Dermis lymphatic vessel endothelial cell (primary cell): ENCODE measurements around the gene DSTYK. TPM values are rescaled to one million over a fixed set of nuclear protein-coding genes. Genes with fewer than 3 reads are reported as not detected.

ENCODE experiments used
- total RNA-seq: library from RNA; depleted of rRNA; stranded (reverse); fragments of >200 nt; gene quantifications from 2 replicates; pipeline ENCODE4 v1.2.1, GENCODE V29; 2014

The DSTYK gene
- 12.6 and 14.4 TPM in 2 replicates for total RNA-seq

GRCh38 chr1:205211169-205211838, at the start of gene DSTYK:
DSTYK (minus strand) TSS chr1:205211702; CDS start chr1:205211535, 167 bp downstream.

DNA sequence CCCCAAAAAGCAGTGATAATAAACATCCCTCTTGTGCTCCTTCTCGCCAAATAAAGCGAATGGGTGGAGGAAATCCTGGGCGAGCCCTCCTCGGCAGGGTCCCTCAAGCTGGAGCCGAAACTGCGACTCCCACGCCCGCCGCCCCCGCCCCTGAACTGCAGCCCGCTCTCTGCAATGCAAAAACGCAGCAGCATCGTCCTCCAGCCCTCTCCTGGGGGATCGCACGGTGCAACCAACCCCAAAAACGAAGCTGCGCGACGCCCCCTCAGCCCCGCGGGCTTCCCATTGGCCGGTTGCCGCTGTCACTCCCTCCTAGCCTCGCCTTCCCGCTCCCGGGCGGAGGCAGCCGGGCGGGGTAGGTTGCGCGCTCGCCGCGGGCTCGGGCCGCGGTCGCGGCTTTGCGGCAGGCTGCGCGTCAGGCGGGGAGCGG, 16.1 kb upstream of the DSTYK start, which contains the start of gene TMCC2:
TSS of gene TMCC2 (plus strand) at position 363 of the 430 bp plus-strand sequence. CDS start 619 bp downstream, outside the sequence.

DNA sequence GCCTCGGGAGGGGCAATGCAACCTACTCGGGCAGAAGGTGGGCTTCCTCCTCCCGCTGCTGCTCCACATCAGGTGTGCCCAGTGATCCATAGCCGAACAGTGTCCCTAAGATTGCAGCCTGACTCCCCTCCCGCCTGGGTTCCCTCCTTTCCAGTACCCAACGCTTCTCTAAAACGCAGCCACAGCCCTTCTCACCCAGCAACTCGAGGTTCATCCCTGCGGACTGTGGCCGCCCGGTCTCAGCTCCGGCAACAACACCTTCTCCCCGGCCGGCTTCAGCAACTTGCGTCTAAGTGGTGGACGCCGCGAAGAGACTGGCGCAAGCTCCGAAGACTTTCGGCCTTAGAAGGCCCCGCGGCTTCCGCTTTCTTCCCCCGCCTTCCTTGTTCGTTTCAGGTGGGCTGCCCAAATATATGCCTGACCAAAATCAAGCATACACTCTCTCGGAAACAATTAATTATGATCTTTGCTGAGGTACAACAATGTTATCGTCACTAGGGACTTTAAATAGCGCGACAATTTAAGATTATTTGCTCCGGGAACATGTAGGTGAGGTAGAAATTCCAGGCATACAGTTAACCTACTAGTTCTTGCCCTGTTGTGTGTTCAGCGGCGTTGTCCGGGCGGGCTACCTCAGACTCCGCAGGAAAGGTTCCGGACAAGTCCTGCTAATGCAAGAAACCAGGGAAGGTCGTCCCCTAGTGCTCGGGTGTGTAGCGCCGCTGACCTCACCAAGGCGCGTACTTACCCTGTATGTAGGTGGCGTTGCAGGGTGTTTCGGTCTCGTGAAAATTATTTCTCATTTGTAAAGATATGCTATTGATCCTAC, 89.6 kb downstream of the DSTYK start, which contains the start of gene RBBP5:
TSS of gene RBBP5 (minus strand) at position 319 of the 829 bp plus-strand sequence. CDS start at position 214, 105 bp downstream.

Other genes starting within 250 kb of the DSTYK start
- gene CNTN2, start 168.5 kb downstream of the DSTYK start, total RNA-seq: not detected in 2 replicates
- gene TMEM81, start 127.2 kb downstream of the DSTYK start, total RNA-seq: 0.76 and 1.5 TPM in 2 replicates
- 15.2 and 21.1 TPM in 2 replicates for gene RBBP5, start 89.7 kb downstream of the DSTYK start, total RNA-seq
- gene TMCC2, start 16.2 kb upstream of the DSTYK start, total RNA-seq: 0.33 and 0.43 TPM in 2 replicates
- 1.5 and 3.4 TPM in 2 replicates for gene NUAK2, start 110.0 kb upstream of the DSTYK start, total RNA-seq
- gene KLHDC8A, start 145.2 kb upstream of the DSTYK start, total RNA-seq: not detected in 2 replicates
- not detected in 2 replicates for gene LEMD1, start 210.4 kb upstream of the DSTYK start, total RNA-seq
- gene BLACAT1, start 244.3 kb upstream of the DSTYK start, total RNA-seq: not detected in 2 replicates